Activated CD8-positive, alpha-beta T cell treated with anti-CD3 and anti-CD28 coated beads for 36 hours (primary cell): ENCODE data around the gene FBXL22. TPM values are rescaled to one million over a fixed set of nuclear protein-coding genes. Genes with fewer than 3 reads are reported as not detected.

Source experiments
- total RNA-seq, 2 experiments: library from RNA; stranded (reverse); gene quantifications; one replicate each; pipeline ENCODE4 v1.2.3, GENCODE V29; 2021

The FBXL22 gene
- total RNA-seq, 2 experiments from 2014 or later: 0.34 to 0.63 TPM

Other genes starting within 250 kb of the FBXL22 start
- under 1 TPM in 1 of 2 experiments, not detected in 1; 0.58 TPM for gene CA12, start 215.5 kb upstream of the FBXL22 start, total RNA-seq
- 10 to 100 TPM; 57.1 to 58.6 TPM for gene USP3, start 92.8 kb upstream of the FBXL22 start, total RNA-seq
- gene HERC1, start 236.6 kb downstream of the FBXL22 start, total RNA-seq: 10 to 100 TPM; 56.7 to 70.5 TPM